Measurements from ENCODE around the gene MAFB. TPM values are rescaled to one million over a fixed set of nuclear protein-coding genes. Genes with fewer than 3 reads are reported as not detected.
"Not testable (repeated sequence)": the region's sequence is repeated elsewhere in the genome, so short reads cannot be mapped to it uniquely, and the experiment has no call there.

The MAFB gene
- total RNA-seq (10 to 100 TPM in 1 of 2 donors, 1 to 10 TPM in 1; 9.7 to 12.4 TPM), polyA plus RNA-seq (10 to 100 TPM; 10.4 to 12.9 TPM)

DNA sequence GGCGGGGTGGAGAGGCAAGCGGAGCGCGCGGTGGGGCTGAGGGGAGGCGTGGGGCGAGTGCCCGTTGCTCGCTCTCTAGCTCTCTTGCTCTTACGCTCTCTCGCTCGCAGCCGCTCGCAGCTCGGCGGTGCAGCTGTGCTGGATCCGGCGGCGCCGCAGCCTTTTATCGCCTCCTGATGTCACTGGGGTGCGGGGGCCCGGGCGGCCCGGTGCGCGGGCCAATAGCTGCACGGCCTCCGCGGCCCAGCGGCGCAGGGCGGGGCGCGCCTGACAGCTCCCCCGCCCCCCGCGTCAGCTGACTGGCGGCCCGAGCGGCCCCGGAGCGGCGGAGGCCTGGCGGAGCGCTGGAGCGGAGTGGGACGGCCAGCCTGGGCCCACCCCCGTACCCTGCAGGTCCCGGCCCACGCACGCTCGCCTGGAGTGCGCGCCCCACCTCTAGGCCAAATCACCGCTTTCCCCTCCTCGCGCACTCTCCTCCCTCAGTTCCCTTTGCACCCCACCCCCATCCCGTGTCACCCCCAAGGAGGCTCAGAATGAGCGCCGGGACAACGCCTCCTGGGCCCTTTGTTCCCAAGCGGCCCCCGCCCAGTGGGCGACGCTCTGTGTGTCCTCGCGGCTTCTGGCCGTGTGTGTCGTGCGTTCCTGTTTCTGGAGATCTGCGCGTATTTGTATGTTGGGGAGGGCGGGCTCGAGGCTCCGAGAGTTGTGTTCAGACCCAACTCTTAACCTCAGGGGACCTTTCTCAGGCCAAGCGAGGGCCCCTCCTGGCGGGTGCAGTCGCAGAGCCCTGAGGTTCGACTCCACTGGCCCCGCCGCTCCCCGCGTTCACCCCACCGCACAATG, at the start of gene MAFB:
Gene MAFB, minus strand, starts transcription at position 137 of the 843 bp plus-strand sequence. CDS start 386 bp downstream, outside the sequence.
- Histone ChIP-seq H3K9ac (ENCODE audit: low read depth in 1 of 2, low read length in 2 of 2) (peak within 1 kb of the TSS; percentile 76 to 78), H3K27ac (ENCODE audit: low read depth in 1 of 2, low read length in 2 of 2) (peak within 1 kb of the TSS; percentile 91 to 95), H3K4me3 (ENCODE audit: low read depth in 1 of 3, low read length in 3 of 3) (peak within 1 kb of the TSS; percentile 73 to 91 (median 77)), H3K9me3 (ENCODE audit: control insufficient read depth in 4 of 4, low read length in 3 of 4) (no peaks in the 10 kb centered on the region), H3K27me3 (ENCODE audit: control insufficient read depth in 4 of 4, insufficient read depth in 4 of 4, low read length in 3 of 4) (no peaks in the 10 kb centered on the region), H3K4me1 (ENCODE audit: control insufficient read depth in 4 of 4, insufficient read depth in 4 of 4, low read length in 3 of 4) (peaks cover 5 to 36% (median 22%) of the 10 kb centered on the region in 4 donors), H3K36me3 (ENCODE audit: control insufficient read depth in 4 of 4, insufficient read depth in 3 of 4, low read depth in 1 of 4, low read length in 3 of 4) (no peaks in the 10 kb centered on the region)
- TF ChIP-seq RAD21 (IDR thresholded peaks at IDR 0.05) = no peak
- no peak for TF ChIP-seq FOXA1 (IDR thresholded peaks at IDR 0.05)
- no peak for TF ChIP-seq YY1 (IDR thresholded peaks at IDR 0.05)
- TF ChIP-seq GABPA (IDR thresholded peaks at IDR 0.05 in 1 of 2, conservative IDR thresholded peaks at IDR 0.05 in 1 of 2) = no peak
- TF ChIP-seq FOXA2 (IDR thresholded peaks at IDR 0.05) = no peak
- TF ChIP-seq HNF4A (conservative IDR thresholded peaks at IDR 0.05) = peak; percentile 43 to 44
- TF ChIP-seq JUND (IDR thresholded peaks at IDR 0.05) = peak in 1 of 2 donors; percentile 4
- TF ChIP-seq TAF1 (conservative IDR thresholded peaks at IDR 0.05) = peak; percentile 94
- peak; percentile 68 to 82 for TF ChIP-seq EGR1 (IDR thresholded peaks at IDR 0.05; ENCODE audit: low read depth in 2 of 2)
- peak; percentile 32 for TF ChIP-seq NR2F2 (IDR thresholded peaks at IDR 0.05)
- TF ChIP-seq, protein P1, sequence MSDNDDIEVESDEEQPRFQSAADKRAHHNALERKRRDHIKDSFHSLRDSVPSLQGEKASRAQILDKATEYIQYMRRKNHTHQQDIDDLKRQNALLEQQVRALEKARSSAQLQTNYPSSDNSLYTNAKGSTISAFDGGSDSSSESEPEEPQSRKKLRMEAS (IDR thresholded peaks at IDR 0.05) = peak; percentile 13
- peak; percentile 57 to 72 for TF ChIP-seq RXRA (IDR thresholded peaks at IDR 0.05)
- TF ChIP-seq, protein P2, sequence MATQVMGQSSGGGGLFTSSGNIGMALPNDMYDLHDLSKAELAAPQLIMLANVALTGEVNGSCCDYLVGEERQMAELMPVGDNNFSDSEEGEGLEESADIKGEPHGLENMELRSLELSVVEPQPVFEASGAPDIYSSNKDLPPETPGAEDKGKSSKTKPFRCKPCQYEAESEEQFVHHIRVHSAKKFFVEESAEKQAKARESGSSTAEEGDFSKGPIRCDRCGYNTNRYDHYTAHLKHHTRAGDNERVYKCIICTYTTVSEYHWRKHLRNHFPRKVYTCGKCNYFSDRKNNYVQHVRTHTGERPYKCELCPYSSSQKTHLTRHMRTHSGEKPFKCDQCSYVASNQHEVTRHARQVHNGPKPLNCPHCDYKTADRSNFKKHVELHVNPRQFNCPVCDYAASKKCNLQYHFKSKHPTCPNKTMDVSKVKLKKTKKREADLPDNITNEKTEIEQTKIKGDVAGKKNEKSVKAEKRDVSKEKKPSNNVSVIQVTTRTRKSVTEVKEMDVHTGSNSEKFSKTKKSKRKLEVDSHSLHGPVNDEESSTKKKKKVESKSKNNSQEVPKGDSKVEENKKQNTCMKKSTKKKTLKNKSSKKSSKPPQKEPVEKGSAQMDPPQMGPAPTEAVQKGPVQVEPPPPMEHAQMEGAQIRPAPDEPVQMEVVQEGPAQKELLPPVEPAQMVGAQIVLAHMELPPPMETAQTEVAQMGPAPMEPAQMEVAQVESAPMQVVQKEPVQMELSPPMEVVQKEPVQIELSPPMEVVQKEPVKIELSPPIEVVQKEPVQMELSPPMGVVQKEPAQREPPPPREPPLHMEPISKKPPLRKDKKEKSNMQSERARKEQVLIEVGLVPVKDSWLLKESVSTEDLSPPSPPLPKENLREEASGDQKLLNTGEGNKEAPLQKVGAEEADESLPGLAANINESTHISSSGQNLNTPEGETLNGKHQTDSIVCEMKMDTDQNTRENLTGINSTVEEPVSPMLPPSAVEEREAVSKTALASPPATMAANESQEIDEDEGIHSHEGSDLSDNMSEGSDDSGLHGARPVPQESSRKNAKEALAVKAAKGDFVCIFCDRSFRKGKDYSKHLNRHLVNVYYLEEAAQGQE (IDR thresholded peaks at IDR 0.05) = peak; percentile 94
- TF ChIP-seq HNF4G (IDR thresholded peaks at IDR 0.05) = no peak
- TF ChIP-seq, protein P3, sequence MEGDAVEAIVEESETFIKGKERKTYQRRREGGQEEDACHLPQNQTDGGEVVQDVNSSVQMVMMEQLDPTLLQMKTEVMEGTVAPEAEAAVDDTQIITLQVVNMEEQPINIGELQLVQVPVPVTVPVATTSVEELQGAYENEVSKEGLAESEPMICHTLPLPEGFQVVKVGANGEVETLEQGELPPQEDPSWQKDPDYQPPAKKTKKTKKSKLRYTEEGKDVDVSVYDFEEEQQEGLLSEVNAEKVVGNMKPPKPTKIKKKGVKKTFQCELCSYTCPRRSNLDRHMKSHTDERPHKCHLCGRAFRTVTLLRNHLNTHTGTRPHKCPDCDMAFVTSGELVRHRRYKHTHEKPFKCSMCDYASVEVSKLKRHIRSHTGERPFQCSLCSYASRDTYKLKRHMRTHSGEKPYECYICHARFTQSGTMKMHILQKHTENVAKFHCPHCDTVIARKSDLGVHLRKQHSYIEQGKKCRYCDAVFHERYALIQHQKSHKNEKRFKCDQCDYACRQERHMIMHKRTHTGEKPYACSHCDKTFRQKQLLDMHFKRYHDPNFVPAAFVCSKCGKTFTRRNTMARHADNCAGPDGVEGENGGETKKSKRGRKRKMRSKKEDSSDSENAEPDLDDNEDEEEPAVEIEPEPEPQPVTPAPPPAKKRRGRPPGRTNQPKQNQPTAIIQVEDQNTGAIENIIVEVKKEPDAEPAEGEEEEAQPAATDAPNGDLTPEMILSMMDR (IDR thresholded peaks at IDR 0.05; ENCODE audit: low read depth, low read length, missing input control) = no peak
- TF ChIP-seq, protein P4, sequence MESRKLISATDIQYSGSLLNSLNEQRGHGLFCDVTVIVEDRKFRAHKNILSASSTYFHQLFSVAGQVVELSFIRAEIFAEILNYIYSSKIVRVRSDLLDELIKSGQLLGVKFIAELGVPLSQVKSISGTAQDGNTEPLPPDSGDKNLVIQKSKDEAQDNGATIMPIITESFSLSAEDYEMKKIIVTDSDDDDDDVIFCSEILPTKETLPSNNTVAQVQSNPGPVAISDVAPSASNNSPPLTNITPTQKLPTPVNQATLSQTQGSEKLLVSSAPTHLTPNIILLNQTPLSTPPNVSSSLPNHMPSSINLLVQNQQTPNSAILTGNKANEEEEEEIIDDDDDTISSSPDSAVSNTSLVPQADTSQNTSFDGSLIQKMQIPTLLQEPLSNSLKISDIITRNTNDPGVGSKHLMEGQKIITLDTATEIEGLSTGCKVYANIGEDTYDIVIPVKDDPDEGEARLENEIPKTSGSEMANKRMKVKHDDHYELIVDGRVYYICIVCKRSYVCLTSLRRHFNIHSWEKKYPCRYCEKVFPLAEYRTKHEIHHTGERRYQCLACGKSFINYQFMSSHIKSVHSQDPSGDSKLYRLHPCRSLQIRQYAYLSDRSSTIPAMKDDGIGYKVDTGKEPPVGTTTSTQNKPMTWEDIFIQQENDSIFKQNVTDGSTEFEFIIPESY (IDR thresholded peaks at IDR 0.05) = peak; percentile 31
- peak; percentile 21 for TF ChIP-seq SP1 (IDR thresholded peaks at IDR 0.05)
- TF ChIP-seq, protein P5, sequence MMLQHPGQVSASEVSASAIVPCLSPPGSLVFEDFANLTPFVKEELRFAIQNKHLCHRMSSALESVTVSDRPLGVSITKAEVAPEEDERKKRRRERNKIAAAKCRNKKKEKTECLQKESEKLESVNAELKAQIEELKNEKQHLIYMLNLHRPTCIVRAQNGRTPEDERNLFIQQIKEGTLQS (IDR thresholded peaks at IDR 0.05) = no peak
- DNase-seq (ENCODE audit: low spot score) = peak; percentile 87
- under 1% methylated on average over 85 of the region's 85 CpGs for WGBS

DNA sequence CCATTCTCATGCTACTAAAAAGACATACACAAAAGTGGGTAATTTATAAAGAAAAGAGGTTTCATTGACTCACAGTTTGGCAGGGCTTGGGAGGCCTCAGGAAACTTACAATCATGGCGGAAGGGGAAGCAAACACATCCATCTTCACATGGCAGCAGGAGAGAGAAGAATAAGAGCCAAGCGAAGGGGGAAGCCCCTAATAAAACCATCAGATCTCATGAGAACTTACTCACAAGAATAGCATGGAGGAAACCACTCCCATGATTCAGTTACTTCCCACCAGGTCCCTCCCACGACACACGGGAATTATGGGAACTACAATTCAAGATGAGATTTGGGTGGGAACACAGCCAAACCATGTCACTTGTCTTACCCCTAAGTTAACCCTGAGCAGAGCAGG, 47.4 kb upstream of the MAFB start:
- not testable (repeated sequence) for H3K9ac ChIP-seq (ENCODE audit: low read depth in 1 of 2, low read length in 2 of 2); H3K27me3 ChIP-seq (ENCODE audit: control insufficient read depth in 4 of 4, insufficient read depth in 4 of 4, low read length in 3 of 4); H3K36me3 ChIP-seq (ENCODE audit: control insufficient read depth in 4 of 4, insufficient read depth in 3 of 4, low read depth in 1 of 4, low read length in 3 of 4); H3K9me3 ChIP-seq (ENCODE audit: control insufficient read depth in 4 of 4, low read length in 3 of 4); H3K27ac ChIP-seq (ENCODE audit: low read depth in 1 of 2, low read length in 2 of 2); H3K4me3 ChIP-seq (ENCODE audit: low read depth in 1 of 3, low read length in 3 of 3); DNase-seq (ENCODE audit: low spot score); H3K4me1 ChIP-seq (ENCODE audit: control insufficient read depth in 4 of 4, insufficient read depth in 4 of 4, low read length in 3 of 4)
- 88% methylated on average over 4 of the region's 4 CpGs for WGBS

Measured in liver (tissue), 9 donors.